Heart right ventricle (tissue), 16 donors: ENCODE measurements around the gene EPN2. TPM values are rescaled to one million over a fixed set of nuclear protein-coding genes. Genes with fewer than 3 reads are reported as not detected.

Experiments
- ATAC-seq, 8 donors: fragments of 200-7000 bp; cut with Tn5 transposase; one replicate each; pipeline ENCODE4 v1.9.1; 2020; ENCODE audit warnings: mild to moderate bottlenecking in 8 of 8, moderate library complexity in 8 of 8, moderate number of reproducible peaks in 1 of 8
- DNase-seq, 2 donors: peaks; one replicate each; pipeline ENCODE4 v3.0.0-alpha.2; 2020
- H3K27ac ChIP-seq, 10 donors: fragments of 200-600 bp; sonication (generic) in 2 of 10; one replicate each; pipeline versions ENCODE4 v1.5.0 to v1.8.0; 2020 to 2022; ENCODE audit warnings: mild to moderate bottlenecking in 3 of 10
- H3K27me3 ChIP-seq, 7 donors: fragments of 200-600 bp; one replicate each; pipeline ENCODE4 v1.8.0; 2021 to 2022; ENCODE audit warnings: mild to moderate bottlenecking in 2 of 7
- H3K36me3 ChIP-seq, 9 donors: fragments of 200-600 bp; sonication (generic) in 1 of 9; one replicate each; pipeline versions ENCODE4 v1.5.0 to v1.8.0; 2020 to 2022; ENCODE audit warnings: mild to moderate bottlenecking in 2 of 9
- H3K4me1 ChIP-seq, 9 donors: fragments of 200-600 bp; sonication (generic) in 1 of 9; one replicate each; pipeline versions ENCODE4 v1.5.0 to v1.8.0; 2020 to 2022; ENCODE audit warnings: mild to moderate bottlenecking in 4 of 9
- H3K4me3 ChIP-seq, 10 donors: fragments of 200-600 bp; sonication (generic) in 2 of 10; one replicate each; pipeline versions ENCODE4 v1.5.0 to v1.8.0; 2020 to 2022; ENCODE audit warnings: mild to moderate bottlenecking in 7 of 10, moderate library complexity in 2 of 10
- H3K9me3 ChIP-seq, 11 donors: fragments of 200-600 bp in 10 of 11; sonication (generic) in 2 of 11; one replicate each; pipeline versions ENCODE4 v1.5.0 to v1.8.0; 2013 to 2022; ENCODE audit warnings: mild to moderate bottlenecking in 2 of 11, control low read depth in 1 of 11, moderate library complexity in 1 of 11
- CTCF ChIP-seq, 9 donors: fragments of 200-600 bp; sonication (generic) in 2 of 9; IDR thresholded peaks; one replicate each; pipeline versions ENCODE4 v1.5.0 to v1.8.0; 2021 to 2022; ENCODE audit warnings: antibody characterized with exemption in 9 of 9, mild to moderate bottlenecking in 5 of 9, moderate library complexity in 1 of 9
- WGBS, 2 donors: extraction: QIAGEN DNeasy Blood & Tissue Kit; methylation state at CpG; one replicate each; pipeline ENCODE4 v1.1.7; 2013; ENCODE audit warnings: inconsistent platforms in 1 of 2; 5-methylcytosine and 5-hydroxymethylcytosine counted together
- intact Hi-C, 10 donors: fragments of 100-400 bp; cut with DNase I; formaldehyde crosslinking; loops; one replicate each; pipeline versions ENCODE4 v1.11.1 to v1.14.2; 2022
- polyA plus RNA-seq, 2 donors: library from polyadenylated mRNA; stranded (reverse); fragments of 200-250 nt; gene quantifications; one replicate each; pipeline ENCODE4 v1.2.3, GENCODE V29; 2013
- total RNA-seq, 10 donors: library from RNA; stranded (reverse); fragmentation: NEBNext Ultra II Directional in 3 of 10; extraction: Animal tissue kit (Norgen Biotek cat#: 25700) in 3 of 10; gene quantifications; one replicate each; pipeline versions ENCODE4 v1.2.1 to v1.2.4, GENCODE V29; 2021 to 2023
- donor health status: Arrhythmogenic right ventricular cardiomyopathy.
- donor health status: ischemic (EF 13 %, LVEDD 7.1; RV severe dilation, severe dysfunction).
- donor health status: healthy with polysubstance abuse.
- donor health status: DM: no; HTN: yes; CAD: no.
- donor health status: DM: no; HTN: no; CAD: no.
- donor health status: ischemic (EF 25% LVEDD 6.9; RV normal size, moderate dysfunction).
- donor health status: ischemic (EF 25% LVEDD 5.7; RV mildly dilated, moderate dysfunction).
- donor health status: healthy.
- donor health status: DM: yes; HTN: yes; CAD: no.
- donor health status: Ischemic cardiomyopathy.
- donor health status: ischemic (EF 35%, LVEDD 5.7; RV mildly dilated, moderate dysfunction).
- donor health status: nonischemic (EF 11% LVEDD 7.7; RV severe dilation, severe dysfunction).
- donor health status: DM: yes; HTN: yes; CAD: no.
- donor health status: PGD.
- donor health status: ischemic (EF 29% LVEDD 5.4; RV normal size, mild dysfunction).
- donor health status: nonischemic (EF 23%, LVEDD 6.1; RV moderate dilation, normal function).

The EPN2 gene
- total and polyA plus RNA-seq, 12 donors, result 20.0 to 83.1 (median 54.9) TPM

GRCh38 chr17:19247473-19247872, 10.3 kb downstream of the EPN2 start:
- no peak for DNase-seq
- Histone ChIP-seq H3K36me3 (no peaks in the 10 kb centered on the region), H3K9me3 (no peaks in the 10 kb centered on the region), H3K27ac (peak overlapping the region; percentile 70 to 88 (median 81)), H3K4me3 (no peak overlapping the region), H3K27me3 (no peaks in the 10 kb centered on the region), H3K4me1 (peaks cover 31 to 87% (median 78%) of the 10 kb centered on the region in 9 donors)
- ATAC-seq, result no peak
- 55 to 58% methylated on average over 3 of the region's 3 CpGs for WGBS, 2 donors
- intact Hi-C loops, result no loop called here
- no peak for TF ChIP-seq CTCF (IDR thresholded peaks at IDR 0.05)

- 46 to 55% methylated on average over 4 of the region's 4 CpGs for WGBS, 2 donors
- Histone ChIP-seq H3K9me3 (peaks cover 0 to 6% (median 0%) of the 10 kb centered on the region in 11 donors), H3K4me1 (peaks cover 31 to 80% (median 69%) of the 10 kb centered on the region in 9 donors), H3K4me3 (no peak overlapping the region), H3K27ac (peak overlapping the region; percentile 70 to 88 (median 81)), H3K27me3 (no peaks in the 10 kb centered on the region), H3K36me3 (no peaks in the 10 kb centered on the region)
- TF ChIP-seq CTCF (IDR thresholded peaks at IDR 0.05), result no peak
- DNase-seq (no peak), ATAC-seq (peak in 1 of 8 donors; percentile 1)
- intact Hi-C loops, result no loop called here
Measured at GRCh38 chr17:19248151-19248927, 11.2 kb downstream of the EPN2 start.

- 41 to 51% methylated on average over 7 of the region's 7 CpGs for WGBS, 2 donors
- H3K27ac ChIP-seq, result peak overlapping the region; percentile 70 to 88 (median 81)
- H3K4me1 ChIP-seq, result peaks cover 31 to 76% (median 70%) of the 10 kb centered on the region in 9 donors
- ATAC-seq (peak; percentile 32 to 78 (median 56)), DNase-seq (peak; percentile 37 to 40)
- no peak for TF ChIP-seq CTCF (IDR thresholded peaks at IDR 0.05)
- H3K4me3 ChIP-seq, result no peak overlapping the region
- no peaks in the 10 kb centered on the region for H3K36me3 ChIP-seq
- peaks cover 0 to 6% (median 0%) of the 10 kb centered on the region in 11 donors for H3K9me3 ChIP-seq
- H3K27me3 ChIP-seq, result no peaks in the 10 kb centered on the region
- intact Hi-C loops, result no loop called here
Measured at GRCh38 chr17:19248928-19249574, 11.9 kb downstream of the EPN2 start.

- Histone ChIP-seq H3K9me3 (peaks cover 0 to 6% (median 0%) of the 10 kb centered on the region in 11 donors), H3K27me3 (no peaks in the 10 kb centered on the region), H3K36me3 (no peaks in the 10 kb centered on the region), H3K4me3 (no peak overlapping the region), H3K27ac (peak overlapping the region; percentile 70 to 88 (median 81)), H3K4me1 (peaks cover 32 to 76% (median 72%) of the 10 kb centered on the region in 9 donors)
- WGBS, 2 donors, result 55 to 64% methylated on average over 7 of the region's 7 CpGs
- intact Hi-C loops, result no loop called here
- no peak for TF ChIP-seq CTCF (IDR thresholded peaks at IDR 0.05)
- DNase-seq, result peak in 1 of 2 donors; percentile 64
- ATAC-seq, result peak in 6 of 8 donors; percentile 10 to 57 (median 34)
Measured at GRCh38 chr17:19249681-19250080, 12.5 kb downstream of the EPN2 start.
